ENCODE measurements around the gene SEMA4C. TPM values are rescaled to one million over a fixed set of nuclear protein-coding genes. Genes with fewer than 3 reads are reported as not detected.

The SEMA4C gene, protein sequence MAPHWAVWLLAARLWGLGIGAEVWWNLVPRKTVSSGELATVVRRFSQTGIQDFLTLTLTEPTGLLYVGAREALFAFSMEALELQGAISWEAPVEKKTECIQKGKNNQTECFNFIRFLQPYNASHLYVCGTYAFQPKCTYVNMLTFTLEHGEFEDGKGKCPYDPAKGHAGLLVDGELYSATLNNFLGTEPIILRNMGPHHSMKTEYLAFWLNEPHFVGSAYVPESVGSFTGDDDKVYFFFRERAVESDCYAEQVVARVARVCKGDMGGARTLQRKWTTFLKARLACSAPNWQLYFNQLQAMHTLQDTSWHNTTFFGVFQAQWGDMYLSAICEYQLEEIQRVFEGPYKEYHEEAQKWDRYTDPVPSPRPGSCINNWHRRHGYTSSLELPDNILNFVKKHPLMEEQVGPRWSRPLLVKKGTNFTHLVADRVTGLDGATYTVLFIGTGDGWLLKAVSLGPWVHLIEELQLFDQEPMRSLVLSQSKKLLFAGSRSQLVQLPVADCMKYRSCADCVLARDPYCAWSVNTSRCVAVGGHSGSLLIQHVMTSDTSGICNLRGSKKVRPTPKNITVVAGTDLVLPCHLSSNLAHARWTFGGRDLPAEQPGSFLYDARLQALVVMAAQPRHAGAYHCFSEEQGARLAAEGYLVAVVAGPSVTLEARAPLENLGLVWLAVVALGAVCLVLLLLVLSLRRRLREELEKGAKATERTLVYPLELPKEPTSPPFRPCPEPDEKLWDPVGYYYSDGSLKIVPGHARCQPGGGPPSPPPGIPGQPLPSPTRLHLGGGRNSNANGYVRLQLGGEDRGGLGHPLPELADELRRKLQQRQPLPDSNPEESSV
- polyA plus RNA-seq (2012; ENCODE audit: insufficient read length, low read depth) = 109 TPM

DNA sequence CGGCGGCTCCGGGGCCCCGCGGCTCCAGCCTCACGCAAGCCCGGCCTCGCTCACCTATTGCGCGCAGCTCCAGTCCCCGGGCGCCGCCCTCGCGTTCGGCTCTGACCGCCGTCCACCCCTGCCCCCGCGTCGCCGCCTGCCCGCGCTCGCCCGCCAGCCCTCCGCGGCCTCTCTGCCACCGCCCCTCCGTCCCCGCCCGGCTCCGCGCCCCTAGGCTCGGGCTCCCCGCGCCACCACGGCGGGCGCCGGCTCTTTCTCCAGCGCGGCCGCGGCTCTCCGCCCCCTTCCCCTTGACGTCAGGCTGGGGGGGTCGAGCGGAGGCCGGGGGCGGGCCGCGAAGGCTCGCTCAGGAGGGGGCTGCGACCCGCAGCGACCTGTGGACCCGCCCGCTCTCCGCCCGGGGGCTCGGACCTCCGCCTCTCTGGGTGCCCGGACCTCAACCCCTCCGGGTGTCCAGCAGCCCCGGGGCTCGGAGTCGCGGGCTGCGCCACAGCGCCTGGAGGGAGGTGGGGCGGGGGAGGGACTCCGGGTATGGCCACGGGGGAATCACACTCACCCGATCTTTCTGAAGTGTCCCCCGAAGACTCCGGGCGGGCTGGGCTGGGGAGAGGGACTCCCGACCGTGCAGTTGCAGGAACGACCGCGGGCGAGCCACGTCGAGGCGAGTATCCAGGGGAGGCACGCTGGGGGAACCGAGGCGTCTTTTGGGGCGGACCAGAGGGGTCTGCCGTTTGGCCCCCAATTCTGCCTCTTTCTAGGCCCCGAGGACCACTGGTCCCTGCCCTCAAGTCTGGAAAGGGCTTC, at the start of gene SEMA4C:
TSS of gene SEMA4C (minus strand) at position 259 of the 804 bp plus-strand sequence. CDS start 2,194 bp downstream, outside the sequence.
- no peak for TF ChIP-seq SIN3A (IDR thresholded peaks at IDR 0.05; ENCODE audit: borderline replicate concordance, insufficient read depth, low read length)
- TF ChIP-seq, protein P1, sequence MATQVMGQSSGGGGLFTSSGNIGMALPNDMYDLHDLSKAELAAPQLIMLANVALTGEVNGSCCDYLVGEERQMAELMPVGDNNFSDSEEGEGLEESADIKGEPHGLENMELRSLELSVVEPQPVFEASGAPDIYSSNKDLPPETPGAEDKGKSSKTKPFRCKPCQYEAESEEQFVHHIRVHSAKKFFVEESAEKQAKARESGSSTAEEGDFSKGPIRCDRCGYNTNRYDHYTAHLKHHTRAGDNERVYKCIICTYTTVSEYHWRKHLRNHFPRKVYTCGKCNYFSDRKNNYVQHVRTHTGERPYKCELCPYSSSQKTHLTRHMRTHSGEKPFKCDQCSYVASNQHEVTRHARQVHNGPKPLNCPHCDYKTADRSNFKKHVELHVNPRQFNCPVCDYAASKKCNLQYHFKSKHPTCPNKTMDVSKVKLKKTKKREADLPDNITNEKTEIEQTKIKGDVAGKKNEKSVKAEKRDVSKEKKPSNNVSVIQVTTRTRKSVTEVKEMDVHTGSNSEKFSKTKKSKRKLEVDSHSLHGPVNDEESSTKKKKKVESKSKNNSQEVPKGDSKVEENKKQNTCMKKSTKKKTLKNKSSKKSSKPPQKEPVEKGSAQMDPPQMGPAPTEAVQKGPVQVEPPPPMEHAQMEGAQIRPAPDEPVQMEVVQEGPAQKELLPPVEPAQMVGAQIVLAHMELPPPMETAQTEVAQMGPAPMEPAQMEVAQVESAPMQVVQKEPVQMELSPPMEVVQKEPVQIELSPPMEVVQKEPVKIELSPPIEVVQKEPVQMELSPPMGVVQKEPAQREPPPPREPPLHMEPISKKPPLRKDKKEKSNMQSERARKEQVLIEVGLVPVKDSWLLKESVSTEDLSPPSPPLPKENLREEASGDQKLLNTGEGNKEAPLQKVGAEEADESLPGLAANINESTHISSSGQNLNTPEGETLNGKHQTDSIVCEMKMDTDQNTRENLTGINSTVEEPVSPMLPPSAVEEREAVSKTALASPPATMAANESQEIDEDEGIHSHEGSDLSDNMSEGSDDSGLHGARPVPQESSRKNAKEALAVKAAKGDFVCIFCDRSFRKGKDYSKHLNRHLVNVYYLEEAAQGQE (IDR thresholded peaks at IDR 0.05; ENCODE audit: insufficient read depth in 1 of 2, low read depth in 2 of 2, low read length in 2 of 2) = no peak
- TF ChIP-seq POLR2AphosphoS5 (IDR thresholded peaks at IDR 0.05; ENCODE audit: low read depth, low read length) = no peak
- no peak for TF ChIP-seq TAF1 (IDR thresholded peaks at IDR 0.05; ENCODE audit: borderline replicate concordance, insufficient read depth, low read length)
- TF ChIP-seq FOXP2 (optimal IDR thresholded peaks at IDR 0.05; ENCODE audit: borderline replicate concordance, extremely low read depth, extremely low read length, insufficient read depth) = no peak

DNA sequence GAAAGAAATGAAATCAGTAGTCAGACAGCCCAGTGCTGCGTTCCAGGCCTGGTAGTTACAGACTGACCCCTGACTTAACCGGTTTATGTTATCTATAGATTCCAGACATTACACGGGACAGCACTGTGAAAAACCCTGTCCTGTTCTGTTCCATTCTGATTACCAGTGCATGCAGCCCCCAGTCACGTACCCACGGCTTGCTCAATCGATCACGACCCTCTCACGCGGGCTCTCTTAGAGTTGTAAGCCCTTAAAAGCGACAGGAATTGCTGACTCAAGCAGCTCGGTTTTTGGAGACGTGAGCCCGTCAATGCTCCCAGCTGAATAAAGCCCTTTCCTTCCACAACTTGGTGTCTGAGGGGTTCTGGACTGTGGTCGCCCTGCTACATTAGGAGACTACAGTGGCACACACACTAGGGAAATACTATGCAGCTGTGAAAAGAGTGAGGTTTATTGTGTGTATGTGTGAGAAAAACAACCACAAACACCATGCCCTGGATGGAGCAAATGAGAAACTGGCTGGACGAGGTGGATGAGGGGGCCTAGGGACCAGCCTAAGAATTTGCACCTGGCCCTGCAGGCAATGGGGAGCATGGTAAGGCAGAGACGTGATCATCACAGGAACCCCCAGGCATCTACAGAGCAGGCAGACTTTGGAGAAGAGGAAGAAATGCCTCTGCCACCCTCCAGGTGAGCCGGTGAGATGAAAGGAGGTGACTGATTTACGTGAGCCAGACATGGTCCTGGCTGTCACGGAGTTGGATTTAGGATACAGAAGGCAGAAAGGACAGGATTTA, 49.1 kb upstream of the SEMA4C start:
- TF ChIP-seq SIN3A (IDR thresholded peaks at IDR 0.05; ENCODE audit: borderline replicate concordance, insufficient read depth, low read length) (no peak), TAF1 (IDR thresholded peaks at IDR 0.05; ENCODE audit: borderline replicate concordance, insufficient read depth, low read length) (no peak), FOXP2 (optimal IDR thresholded peaks at IDR 0.05; ENCODE audit: borderline replicate concordance, extremely low read depth, extremely low read length, insufficient read depth) (no peak)
- TF ChIP-seq, protein P1 (IDR thresholded peaks at IDR 0.05; ENCODE audit: insufficient read depth in 1 of 2, low read depth in 2 of 2, low read length in 2 of 2) = no peak

DNA sequence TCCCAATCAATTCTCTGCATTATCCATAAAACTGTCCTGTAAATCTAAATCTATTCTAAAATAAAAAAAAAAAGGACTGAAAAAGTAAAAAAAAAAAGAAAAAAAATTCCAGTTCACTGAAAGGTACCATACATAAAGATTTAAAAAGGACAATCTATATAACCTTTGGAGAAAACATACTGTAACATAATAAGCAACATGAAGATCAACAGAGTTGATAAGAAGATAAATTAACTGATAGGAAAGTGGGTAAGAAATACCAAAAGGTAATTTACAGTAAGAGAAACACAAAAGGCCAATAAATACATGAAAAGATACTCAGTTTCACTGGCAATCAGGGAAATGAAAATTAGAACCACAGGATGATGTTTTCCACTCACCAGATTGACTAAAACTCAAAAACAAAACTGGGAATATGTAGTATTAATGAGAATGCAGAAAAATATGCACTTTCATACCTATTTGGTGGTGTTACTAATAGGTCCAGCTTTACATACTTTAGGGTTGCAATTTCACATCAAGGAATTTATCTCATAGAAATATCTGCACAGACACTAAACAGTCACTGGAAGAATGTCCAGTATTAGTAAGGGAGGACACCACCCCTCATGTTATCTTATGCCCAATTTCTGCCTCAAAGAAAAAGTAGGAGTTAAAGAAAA, 48.3 kb upstream of the SEMA4C start:
- TF ChIP-seq, protein P1 (IDR thresholded peaks at IDR 0.05; ENCODE audit: insufficient read depth in 1 of 2, low read depth in 2 of 2, low read length in 2 of 2) = no peak
- no peak for TF ChIP-seq SIN3A (IDR thresholded peaks at IDR 0.05; ENCODE audit: borderline replicate concordance, insufficient read depth, low read length)
- no peak for TF ChIP-seq POLR2AphosphoS5 (IDR thresholded peaks at IDR 0.05; ENCODE audit: low read depth, low read length)

Data from PFSK-1 (cell line).